Measurements from ENCODE around the gene BCL2L13. TPM values are rescaled to one million over a fixed set of nuclear protein-coding genes. Genes with fewer than 3 reads are reported as not detected.

Gene BCL2L13
- polyA plus RNA-seq, 5 donors = 31.2 to 36.4 (median 32.7) TPM

- DNase-seq = no peak
Measured at GRCh38 chr22:17726006-17726927, 87.7 kb downstream of the BCL2L13 start.

DNA sequence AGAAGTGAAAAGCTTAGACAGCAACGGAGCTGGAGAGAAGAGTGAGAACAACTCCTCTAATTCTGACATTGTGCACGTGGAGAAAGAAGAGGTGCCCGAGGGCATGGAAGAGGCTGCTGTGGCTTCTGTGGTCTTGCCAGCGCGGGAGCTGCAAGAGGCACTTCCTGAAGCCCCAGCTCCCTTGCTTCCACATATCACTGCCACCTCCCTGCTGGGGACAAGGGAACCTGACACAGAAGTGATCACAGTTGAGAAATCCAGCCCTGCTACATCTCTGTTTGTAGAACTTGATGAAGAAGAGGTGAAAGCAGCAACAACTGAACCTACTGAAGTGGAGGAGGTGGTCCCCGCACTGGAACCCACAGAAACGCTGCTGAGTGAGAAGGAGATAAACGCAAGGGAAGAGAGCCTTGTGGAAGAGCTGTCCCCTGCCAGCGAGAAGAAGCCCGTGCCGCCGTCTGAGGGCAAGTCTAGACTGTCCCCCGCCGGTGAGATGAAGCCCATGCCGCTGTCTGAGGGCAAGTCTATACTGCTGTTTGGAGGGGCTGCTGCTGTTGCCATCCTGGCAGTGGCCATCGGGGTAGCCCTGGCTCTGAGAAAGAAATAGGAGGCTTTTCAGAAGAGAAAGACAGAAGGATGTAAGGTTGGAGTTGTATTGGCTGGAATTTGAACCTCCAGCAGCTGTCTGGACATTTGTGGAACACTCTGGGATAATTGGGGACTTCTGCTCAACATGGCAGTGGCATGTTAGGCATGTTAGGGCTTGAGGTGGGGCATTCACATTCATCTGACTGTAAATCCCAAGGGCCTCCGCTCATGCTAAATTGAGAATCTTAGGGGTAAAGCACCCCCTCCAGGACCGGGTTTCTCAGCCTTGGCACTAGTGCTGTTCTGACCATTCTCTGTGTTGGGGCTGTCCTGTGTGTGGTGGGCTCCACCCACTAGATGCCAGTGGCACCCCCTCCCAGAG, 88.7 kb downstream of the BCL2L13 start:
- DNase-seq = no peak

- DNase-seq = no peak
Measured at GRCh38 chr22:17728786-17729185, 90.2 kb downstream of the BCL2L13 start.

DNA sequence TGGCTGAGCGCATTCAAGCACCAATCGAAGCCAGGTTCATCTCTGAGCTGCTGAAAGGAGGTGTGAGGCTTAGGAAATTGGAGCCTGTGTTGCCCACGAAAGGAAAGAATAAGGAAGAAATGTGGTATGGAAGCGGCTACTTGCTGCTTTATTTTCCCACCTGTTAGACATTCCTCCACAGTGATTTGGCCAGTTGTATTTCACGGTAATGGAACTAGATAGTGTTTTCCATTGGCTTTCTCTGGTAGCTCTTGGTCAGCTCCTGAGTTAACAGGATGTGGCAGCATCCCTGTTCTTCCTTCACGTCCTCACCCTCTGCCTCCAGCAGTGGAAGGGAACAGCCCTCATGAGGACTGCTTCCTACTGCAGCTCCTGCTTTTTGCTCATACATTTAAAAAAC, 91.0 kb downstream of the BCL2L13 start:
- DNase-seq = no peak

GRCh38 chr22:17732251-17732854, 93.8 kb downstream of the BCL2L13 start:
- no peak for DNase-seq

- no peak for DNase-seq
Measured at GRCh38 chr22:17733466-17733865, 94.9 kb downstream of the BCL2L13 start.

- DNase-seq = no peak
Measured at GRCh38 chr22:17734187-17734586, 95.6 kb downstream of the BCL2L13 start.

DNA sequence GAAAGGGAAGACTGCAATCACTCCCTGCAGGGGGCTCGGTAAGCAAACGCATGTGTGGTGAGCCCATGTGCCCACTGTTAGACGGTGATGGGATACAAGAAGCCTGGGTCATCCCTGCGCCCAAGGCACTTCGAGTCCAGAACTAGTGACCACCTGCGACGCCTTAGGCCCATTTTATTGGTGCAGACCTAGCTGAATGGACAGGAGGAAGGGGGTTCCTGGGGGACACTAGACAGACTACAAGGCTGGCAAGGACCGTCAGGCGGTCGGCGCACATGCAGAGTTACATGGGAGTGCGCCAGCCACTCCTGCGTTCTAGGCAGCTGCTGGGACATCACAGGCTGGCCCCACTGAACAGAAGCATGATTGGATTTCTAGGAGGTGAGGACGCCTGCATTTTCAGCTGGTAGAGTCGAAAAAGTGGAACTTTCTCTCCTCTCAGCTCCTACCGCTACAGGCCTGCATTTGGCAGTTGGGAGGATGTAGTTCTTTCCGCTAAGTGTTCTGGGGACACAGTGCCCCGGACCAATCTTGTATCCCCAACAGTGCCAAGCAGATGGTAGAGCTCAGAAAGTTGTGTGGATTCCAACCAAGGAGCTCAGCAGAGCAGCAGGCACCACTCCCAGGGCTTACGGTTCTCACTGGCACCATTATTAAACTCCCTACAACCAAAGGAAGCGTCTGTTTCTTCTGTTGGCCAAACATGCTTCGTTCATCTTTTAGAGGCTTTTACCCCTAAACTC, 100.0 kb downstream of the BCL2L13 start:
- DNase-seq = no peak

DNA sequence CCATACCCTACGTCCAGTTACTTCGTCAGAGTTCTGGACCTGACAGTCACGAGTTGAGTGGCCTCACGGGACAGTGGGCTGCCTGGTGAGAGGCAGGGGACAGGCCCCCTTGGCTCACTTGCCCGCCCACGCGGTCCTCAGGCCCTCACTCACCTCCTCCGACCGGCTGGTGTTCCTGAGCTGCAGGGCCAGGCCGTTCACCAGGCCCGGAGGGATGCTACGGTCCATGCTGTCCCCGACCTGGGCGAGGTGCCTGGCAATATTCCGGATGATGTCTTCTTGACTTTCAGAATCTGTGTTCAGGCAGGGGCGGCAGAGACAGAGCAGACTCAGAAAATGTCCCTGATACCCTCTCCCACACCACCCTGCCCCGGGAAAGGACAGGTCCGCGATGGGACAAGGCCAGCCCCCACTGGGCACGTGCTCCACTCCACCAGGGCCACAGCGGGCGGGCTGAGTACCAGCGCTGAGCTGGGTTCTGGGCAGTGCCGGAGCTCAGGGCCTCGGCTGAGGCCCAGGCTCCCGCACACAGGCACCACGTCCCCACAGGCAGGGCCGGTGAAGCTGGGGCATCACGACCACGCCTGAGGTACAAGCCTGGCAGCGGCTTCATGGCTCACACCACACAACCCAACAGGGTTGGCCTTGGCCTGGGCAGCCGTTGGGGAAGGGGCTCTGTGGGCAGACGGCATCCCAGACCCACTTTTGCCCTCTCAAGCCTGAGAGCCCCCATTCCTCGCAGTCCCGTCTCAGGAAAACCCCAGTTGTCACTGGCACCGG, 100.8 kb downstream of the BCL2L13 start:
- no peak for DNase-seq

DNA sequence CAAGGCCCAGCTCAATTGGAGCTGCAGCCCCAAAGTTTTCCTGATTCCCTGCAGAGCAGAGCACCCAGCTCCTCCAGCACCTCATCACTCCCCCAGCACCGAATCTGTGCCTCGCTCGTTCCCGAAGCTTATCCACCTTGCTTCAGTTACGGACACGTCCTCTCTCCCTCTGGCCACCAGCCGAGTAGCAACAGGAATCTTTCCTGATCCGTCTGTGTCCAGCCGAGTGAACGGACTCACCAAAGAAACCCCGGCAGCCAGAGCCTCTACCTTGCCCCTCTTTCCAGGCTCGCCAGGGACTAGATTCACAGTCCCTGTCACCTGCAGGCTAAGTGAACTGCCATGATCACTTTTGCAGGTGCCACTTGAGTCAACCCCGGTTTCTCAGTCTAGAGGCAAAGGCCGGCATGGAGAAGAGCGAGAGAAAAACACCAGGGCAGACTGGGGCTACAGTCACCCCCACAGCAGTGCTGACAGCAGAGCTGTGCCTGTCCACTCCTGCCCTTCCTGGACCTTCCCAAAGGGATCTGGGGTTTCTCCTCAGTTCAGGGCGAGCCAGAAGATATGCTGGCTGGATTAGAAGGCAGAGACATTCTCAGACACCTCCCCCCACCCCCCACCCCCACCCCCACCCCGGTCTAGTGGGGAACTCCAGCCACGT, 103.4 kb downstream of the BCL2L13 start:
- DNase-seq = no peak

DNA sequence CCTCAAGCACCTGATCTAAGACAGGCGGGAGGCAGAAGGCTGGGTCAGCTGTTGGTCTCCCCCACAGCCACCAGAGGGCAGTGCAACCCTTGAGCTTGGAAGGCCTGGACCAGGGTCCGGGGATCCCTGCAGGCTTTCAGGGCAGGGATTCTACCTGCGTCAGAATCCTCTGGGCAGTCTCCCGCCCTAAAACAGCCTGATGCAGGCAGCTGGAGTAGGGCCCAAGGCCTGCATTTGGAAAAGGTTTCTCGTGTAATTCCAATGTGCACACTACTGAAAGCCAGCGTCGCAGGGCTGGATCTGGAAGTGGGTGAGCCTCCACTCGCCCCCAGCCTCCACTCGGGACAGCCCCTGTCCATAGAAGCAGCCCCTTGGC, 104.0 kb downstream of the BCL2L13 start:
- DNase-seq = peak; percentile 15 to 37

DNA sequence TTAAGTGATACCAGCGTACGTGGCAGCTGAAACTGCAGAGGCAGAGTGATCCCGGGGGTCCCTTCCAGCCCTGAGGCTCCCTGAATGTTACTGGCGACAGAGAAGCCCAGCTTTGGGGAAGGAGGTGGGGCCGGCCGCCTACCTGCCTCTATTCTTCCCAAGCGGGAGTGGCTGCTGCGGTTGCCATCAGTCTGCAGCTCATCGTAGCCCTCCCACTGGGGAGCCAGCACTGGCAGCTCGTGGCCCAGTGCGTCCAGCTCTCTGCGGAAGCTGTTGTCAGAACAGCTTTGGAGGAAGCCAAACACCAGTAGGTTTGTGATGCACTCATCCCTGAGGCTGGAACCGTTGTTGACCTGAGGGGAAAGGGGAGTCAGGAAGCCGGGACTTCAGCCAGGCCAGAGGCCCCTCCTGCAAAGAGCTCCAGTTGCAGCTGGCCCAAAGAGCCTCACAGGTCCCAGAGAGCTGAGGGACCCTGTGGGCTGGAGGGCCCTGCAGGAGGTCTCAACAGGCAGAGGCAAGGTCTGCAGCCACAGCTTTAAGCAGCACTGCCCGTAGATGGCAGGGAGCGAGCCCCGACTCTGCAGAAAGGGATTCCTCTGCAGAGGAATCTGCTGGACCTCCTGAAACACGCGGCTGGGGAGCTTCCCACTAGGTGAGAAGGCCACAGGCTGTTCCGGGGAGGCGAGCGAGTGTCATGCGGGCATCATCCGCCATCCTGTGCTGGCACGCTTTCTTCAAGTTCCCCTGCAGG, 105.3 kb downstream of the BCL2L13 start:
- DNase-seq = no peak

GRCh38 chr22:17744430-17744829, 105.9 kb downstream of the BCL2L13 start:
- no peak for DNase-seq

- DNase-seq = no peak
Measured at GRCh38 chr22:17746916-17747315, 108.4 kb downstream of the BCL2L13 start.

DNA sequence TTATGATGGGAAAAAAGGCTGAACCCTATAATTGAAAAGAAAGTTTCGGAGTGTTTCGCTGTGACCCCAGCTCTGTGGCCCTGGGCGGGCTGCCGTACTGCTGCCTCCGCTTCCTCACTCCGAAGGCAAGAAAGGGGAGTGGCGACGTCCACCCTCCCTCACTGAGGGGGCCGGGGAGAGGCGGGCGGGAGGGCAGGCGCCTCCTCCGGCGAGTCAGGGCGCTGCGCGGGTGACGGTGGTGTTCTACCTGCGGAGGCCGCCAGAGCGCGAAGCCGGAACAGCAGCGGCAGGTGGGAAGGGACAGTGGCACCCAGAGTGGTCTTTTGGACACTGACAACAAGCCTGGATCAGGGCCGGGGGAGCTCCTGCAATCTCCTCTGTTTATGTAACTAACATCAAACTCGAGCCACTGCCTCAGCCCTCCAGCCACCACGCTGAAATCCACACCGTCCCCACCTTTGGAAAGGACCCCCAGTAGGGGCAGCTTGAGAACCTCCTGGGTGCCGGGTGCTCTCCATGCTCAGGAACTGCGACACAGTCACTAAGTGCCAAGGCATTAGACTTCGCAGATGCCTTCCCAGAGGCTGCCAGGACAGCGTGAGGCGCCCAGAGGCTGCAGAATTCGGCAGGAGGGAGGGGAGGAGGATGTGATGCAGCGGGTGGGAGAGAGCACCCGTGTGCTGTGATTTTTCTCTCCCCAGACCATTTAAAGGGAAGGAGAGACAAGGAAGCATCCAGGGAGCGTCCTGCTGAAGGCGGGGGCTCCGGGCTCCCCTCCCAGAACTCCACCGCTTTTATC, 110.2 kb downstream of the BCL2L13 start:
- DNase-seq = no peak

DNA sequence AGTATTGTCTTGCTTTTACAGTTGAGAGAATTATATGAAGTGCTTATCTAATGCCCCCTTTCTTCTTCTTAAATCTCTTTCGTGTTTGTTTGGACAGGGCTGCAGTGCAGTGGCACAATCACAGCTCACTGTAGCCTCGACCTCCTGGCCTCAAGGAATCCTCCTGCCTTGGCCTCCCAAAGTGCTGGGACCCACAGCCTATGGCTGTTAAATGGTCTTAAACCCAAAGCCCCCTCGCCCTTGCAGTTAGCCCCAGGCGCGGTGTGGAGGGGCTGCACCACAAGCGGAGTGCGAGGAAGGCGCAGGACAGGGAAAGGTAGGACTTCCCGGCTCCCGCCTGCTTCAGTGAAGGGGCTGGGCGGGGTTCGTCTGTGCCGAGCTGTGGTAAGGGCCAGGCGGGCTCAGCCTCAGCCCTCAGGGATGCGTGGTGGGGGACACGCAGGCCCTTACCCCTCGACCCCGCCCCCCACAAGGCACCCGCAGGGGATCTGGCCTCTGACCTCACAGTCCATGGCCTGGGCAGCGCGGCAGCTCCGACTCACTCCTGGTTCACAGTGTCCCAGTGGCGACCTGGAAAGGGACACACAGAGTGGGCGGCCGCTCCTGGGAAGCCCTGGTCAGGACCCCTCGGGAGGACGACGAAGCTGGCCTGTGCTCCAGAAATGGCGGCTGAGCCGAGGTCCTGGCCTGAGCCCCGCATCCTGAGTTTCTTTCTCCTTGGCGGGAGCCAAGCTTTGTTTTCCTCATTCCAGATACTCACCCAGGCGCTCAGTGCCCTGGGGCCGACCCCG, 111.2 kb downstream of the BCL2L13 start:
- no peak for DNase-seq

DNA sequence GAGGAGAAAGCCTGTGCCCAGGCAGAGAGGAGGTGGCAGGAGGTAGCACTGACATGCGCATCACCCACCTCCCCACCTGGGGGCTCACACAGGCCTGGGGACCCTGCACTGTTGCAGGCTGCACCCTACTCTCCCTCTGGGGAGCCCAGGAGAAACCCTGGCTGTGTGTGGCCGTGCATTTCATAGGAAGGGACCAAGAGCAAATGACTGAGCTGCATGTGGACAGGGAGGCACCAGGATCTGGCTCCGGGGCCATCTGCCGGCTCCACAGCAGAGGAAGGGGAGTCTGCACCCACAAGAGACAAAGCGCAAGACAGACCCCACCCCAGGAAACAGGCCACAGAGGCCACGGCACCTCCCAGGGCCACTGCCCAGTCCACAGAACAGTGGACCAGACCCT, 113.0 kb downstream of the BCL2L13 start:
- DNase-seq = no peak
